GM23248 (cell line): ENCODE measurements around the gene GFPT1.

Source experiments
- EZH2 ChIP-seq: fragments of 200-600 bp; sonication (generic); IDR thresholded peaks from 2 replicates; pipeline ENCODE4 v1.6.1; 2018; ENCODE audit warnings: antibody characterized with exemption, mild to moderate bottlenecking; ENCODE audit not compliant: insufficient read depth, poor library complexity, severe bottlenecking
- EZH2phosphoT487 ChIP-seq: fragments of 200-600 bp; sonication (generic); IDR thresholded peaks from 2 replicates; pipeline ENCODE4 v1.6.1; 2018; ENCODE audit warnings: antibody characterized with exemption, moderate library complexity, mild to moderate bottlenecking, low read depth; ENCODE audit not compliant: insufficient read depth

DNA sequence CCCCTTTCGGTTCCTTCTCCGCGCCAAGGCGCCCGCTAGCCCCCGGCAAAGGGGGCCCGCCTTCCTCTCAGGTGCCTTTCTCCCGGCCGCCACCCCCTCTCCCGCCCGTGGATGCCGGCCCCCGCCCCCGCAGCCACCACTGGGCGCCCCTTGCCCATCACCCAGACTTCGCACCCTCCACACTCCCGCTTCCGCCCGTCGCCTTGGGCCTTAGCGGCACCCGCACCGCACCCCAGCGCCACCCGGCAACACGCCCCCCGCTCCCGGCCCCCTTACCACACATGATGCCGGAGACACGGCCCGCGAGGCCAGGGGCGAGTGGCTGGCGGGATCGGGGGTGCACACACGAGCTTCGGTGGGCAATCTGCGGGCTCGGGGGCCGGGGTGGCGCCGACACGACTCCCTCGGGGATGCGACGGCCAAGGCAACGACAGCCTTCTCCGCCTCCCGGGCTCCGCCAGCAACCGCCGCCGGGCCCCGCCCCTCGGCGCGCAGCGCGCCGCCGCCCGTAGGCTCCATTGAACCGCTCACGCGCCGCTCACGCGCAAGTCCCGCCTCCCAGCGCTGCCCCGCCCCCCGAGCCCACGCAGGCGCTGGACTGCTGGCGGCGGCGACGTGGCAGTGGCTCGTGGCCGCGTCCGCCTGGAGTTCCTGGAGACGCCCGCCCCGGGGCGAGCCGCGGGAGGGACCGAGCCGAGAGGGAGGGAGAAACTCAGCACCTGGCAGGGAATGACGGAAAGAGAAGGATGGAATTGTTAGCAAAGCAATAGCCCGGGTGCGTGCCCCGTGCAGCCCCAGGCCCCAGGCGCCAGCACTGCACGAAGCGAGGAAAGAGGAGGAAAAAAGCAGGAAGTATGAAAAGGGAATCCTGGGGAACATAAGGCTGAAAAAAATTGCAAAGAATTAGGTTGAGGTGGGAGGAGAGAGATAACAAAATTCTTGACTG, at the start of gene GFPT1:
- TF ChIP-seq EZH2 (no peak), EZH2phosphoT487 (no peak)
